NCI-H128 (cell line): Measurements from ENCODE around the gene HOXA5.

ENCODE experiments used
- DNase-seq: peaks from one replicate; lab custom pipeline; 2025; ENCODE audit not compliant: unreplicated experiment; lab: John Stamatoyannopoulos, UW

The HOXA5 gene

DNA sequence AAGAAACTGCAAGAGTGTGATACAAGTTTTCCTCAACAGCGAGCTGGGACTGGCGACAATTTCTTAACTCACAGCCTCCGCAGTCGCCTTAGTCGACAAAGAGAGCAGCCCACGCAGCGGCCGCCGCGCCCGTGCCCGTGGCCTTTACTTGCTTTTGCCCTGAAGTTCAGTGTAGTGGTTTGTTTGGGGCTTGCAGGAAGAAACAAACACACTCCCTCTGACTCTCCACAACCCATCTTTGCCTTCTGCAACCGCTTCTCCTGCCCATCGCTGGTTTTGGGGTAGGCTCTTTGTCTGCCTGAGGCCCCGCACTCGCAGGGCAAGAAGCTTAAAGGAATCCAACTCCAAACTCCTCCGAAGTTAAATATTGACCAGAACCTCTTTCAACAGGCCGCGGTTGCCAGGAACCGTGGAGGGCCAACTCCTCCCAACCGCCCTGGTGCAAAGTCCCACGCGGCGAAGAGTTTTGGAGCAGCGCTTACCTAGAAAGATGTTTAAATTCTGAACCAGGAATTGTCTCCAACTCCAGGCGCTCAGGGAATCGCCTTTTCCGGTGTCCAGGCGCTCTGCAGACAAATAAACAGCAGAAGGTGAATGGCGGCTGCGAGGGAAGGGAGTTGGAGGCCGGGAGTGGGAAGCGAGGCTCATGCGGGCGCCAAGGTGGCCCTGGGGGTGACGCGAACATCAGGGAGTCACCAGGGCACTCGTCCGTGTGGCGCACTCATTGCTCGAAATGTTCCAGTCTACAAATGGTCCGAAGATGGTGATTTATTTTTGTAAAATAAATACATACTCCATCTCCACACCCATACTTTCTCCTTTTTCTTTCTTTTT, 21.2 kb downstream of the HOXA5 start:
- no peak for DNase-seq

DNA sequence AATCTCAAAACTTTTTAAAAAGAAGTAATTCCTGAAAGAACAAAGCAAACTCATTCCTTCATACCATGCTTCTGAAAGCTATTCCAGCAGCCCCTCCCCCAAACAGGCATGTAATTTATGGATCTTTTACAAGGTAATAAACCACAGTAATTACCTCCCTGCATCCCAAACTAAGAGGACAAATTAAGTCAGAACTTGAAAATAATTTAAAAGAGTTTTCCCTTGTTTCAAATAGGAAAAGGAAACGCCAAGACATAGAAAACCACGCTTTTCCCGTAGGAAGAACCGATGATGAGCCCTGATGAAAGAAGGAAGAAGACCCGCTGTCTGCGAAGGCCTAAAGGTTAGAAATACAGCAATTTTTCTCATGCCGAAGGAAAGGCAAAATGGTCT, 21.8 kb downstream of the HOXA5 start:
- DNase-seq, result no peak

DNA sequence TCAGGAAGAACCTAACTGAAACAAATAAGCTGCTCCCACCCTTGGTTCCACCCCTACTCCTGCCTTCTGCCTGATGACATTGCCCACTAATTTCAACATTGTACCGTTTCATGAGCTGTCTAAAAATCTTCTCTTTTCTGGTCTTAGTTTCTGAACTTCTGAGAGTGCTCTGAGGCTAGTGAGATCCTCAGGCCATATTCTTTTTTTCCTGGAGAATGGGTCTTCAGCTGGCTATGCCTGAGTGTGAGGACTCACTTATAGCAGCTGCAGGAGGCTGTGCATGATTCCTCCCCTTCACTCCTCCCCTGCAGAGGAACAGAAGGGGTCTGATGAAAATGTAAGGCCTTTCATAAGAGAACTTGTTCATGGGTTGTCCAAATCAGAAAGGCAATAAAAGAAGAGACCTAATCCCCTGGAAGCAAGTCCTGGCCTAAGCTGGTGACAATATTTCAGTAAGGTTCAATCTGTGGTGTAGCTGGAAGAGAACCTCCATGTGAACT, 24.0 kb downstream of the HOXA5 start:
- no peak for DNase-seq

DNA sequence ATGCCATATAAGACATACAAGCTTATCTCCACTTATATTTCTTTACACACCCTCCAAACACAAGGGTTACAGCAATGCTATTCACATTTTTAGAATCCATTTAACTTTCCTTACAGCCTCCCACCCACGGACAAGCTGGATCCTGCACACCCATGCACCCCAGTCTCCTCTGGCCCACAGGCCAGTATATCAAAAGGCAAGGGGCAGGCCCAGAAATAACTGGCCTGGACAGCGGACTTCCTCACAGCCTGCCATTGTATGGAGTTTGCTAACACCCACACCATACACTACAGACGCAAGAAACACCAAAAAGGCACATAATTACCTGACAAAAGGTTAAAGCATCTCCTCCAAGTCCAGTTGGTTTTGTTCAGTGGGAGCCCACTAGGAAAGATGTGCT, 24.9 kb downstream of the HOXA5 start:
- DNase-seq, result no peak

DNA sequence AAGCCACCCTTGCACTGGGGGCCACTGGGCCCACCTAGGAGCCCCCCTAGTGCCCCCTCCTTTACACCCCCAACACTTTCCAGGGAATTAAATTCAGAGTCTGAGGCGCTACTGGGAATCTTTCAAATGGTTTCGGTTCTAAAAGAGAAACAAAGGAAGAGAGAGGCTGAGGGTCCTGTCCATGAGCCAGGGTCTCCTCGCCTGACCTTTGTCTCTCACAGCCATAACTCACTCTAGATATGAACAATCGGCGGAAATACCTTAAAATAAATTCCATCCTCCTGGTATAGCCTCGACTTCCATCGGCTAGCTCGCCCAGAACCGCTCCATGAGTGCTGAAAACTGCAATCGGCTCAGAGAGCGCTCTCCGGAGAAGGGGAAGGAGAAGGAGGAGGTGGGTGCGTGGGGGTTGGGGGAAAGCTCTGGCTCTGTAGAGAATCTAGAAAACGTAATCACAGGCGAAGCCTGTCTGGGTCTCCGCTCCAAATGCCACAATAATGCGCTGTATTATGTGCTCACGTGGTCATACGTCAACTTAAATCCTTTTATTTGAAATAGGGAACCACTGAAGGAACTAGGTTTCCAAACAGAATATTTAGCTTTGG, 25.5 kb downstream of the HOXA5 start:
- DNase-seq, result no peak

DNA sequence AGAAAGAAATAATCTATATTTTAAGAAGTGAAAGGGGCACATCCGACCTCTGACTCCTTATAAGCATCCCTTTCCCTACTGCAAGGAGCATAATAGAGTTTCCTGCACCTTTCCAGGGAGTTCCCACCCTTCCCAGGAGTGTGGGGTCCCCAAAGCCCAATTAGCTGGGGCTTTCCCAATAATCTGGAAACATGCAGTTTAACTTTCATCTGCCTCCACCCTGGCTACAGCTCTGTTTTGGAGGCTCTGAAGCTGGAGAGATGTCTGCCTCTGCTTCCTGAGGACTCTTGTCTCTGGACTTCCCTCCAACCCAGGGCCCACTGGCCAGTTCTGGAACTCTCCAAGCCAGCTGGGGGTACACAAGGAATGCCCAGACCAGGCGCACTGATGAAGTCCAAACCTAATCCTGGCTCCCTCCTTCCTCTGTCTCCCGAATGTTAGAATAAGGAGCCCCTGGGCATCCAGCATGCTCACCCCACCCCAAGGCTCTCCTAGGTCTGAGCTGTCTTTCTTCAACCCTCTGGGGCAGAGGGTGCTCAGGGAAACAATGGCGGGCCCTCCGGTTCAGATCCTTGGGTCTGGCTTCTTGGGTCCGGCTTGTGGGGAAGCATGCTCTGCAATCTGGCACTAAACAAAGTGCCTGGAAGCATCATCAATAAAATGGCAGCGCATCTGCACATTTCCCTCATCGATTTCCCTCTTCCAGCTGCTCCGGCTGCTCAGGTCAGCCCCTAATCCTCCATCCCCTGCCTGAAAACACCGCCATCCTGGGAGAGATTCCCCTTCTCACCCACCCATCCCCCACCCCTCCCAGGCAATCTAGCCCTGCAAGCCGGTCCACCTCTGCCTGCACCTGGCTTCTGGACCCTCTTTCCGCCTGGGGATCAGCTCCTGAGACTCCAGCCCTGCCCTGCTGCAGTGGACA, 26.3 kb downstream of the HOXA5 start:
- DNase-seq, result no peak

DNA sequence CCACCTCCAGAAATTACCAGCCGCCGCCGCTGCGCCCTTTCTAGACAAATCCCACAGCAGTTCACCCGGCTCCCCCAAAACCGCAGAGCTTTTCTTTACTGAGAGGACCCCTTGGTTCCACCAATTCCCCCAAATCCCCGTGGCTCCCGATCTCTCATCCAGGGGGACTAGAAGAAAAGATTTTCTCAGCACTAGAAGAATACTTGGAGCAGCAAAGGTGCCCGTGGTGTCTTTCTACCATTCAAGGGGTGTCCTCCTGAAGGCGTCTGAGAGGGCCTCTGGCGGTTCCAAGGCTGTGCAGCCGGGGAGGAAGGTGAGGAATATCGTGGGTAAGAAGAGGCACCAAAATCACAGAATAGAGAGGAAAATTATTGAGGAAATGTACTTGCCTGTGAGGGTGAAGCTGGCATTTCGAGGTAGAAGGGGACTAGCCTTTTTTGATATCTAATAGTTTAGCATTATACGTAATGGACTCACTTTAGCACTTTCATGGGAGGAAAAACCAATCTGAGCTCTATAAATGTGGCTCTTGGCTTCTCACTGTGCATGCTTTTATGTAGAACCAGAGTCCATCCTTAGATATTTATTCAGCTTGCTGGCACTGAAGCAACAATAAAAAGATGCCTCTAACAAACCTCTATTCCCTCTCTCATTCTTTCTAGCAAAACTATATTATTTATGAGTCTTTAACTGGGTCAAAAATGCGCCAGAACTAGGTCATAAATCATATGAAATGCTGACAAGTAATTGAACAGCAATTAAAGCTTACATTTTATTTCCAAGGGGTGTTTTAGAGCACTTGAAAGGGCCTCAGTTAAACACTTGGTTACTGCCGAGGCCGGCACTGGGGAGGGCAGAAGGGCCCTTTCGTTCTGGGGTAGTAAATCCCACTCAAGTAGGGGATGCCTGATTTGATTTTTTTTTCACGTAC, 27.2 kb downstream of the HOXA5 start:
- DNase-seq, result no peak

DNA sequence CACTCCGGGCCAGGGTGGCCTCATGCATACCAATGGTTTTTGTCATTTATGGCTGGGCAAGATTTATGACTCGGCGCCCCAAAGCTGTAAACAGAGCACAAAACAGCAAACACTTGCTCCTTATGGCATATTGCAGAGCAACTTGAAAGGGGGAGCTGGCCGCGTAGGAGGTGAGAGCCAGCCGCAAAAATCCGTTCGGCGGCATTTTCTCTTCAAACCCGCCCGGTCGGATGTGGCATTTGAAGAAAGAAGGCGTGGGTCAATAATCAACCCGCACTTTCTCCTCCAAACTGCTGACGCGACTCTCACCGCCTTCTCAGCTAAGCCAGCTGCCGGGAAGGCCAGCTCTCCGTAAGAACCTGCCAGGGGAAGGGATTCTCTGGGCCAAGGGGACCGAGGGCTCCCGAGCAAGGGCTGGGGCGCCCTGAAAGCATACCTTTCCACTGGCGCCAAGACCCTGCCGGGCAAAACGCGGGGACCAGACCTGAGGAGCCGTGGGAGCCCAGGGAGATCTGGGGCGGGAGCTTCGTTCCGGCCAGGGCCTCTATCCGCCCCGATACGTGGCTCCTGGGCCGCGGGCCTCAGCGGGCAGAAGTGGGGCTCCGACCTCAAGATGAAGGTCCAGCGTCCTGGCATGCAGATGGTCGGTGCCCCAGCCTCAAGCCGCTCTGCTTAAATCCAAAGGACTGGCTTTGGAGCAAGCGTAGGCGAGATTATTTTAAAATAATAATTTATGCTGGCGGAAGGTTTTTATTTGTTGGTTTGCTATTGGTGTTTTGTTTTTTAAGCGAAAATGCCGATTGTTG, 28.1 kb downstream of the HOXA5 start:
- DNase-seq, result no peak

DNA sequence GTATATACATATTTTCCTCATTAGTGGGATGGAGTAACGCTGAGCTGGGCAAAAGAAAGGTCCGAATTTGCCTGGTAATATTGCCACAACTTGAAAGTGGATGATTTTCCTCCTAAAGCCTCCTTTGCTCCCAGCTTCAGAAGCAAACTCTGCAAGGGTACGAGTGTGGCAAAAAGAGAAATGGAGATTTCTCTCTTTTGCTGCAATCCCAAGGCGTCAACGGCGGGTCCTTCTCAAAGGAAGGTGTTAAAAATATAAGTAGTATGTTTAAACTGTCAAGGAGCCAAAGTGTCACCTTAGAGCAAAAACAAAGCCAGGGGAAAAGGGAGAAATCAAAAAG, 28.6 kb downstream of the HOXA5 start:
- no peak for DNase-seq

DNA sequence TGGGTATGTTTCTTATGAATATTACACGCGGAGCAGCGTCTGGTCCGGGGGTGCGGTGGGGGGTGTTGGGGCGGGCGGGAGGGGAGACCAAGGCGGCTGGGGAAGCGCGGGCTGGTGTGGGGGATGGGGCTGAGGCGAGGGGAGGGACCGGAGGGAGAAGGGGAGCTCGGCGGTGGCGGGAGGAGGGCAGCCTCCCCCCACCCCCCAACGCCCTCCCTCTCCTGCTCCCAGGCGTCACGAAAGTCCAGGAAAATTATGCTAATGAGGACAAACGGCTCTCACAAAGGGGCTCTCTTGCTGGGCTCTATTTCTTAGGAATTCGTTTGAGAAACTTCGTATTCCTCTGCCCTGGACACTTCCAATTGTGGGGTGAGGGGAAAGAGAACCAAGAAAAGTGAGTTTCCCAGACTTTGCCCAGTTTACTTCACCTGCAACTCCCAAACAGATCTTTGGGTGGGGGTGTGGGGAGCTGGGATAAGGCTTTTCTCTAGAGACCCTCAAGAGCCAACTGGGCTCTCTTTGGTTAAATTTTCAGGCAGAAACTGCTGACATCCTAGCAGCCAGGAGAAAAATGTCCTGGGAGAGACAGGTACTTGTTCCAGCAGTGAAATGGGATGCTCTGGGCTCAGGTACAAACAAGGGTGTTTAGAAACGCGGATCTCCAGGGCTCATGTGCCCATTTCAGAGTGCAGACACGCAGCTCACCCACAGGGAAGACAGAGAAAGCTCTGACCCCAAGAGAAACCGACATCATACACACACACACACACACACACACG, 29.3 kb downstream of the HOXA5 start:
- no peak for DNase-seq

DNA sequence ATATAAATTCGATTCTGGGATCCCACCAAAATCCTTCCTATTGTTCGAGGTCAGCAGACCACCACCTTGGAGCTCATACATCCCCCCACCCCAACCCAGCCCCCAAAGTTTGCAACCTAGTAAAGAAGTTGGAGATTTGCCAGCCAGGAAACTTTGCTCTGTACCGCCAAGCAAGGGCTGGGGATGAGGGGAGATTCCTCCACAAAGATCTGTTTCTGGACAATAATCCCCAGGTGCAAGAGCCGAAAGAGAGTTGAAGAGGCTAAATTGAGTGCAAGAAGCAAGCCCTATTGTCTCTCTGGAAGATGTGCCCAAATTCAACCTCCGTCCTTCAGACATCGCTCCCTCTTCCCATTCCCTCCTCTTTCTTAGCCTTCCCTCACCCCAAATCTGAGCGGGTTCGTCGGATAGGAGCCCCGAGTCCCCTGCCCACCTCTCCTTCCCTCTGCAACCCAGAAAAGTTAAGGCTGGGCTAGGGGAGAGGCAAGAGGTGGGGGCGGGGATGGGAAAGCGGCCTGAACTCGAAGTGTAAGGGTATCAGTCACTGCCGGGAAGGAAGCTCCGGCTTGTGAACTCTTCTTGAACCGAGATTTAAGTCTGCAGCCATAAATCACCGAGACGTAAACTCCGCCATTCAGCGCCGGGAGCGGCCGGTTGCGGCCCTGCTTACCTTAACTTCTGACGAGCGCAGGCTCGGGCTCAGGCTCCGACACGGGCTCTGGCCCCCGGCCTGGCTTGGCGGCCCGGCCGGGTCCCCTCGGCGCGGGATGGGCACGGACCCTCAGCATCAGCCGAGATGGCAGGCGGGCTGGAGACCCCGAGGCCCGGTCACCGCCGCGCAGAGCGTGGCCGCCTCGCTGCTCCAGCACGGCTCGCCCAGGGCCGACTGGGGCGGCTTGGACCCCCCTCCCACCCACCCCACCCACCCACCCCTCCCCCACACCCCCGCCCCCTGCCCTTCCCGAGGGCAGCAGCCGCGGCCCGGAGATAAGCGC, 30.2 kb downstream of the HOXA5 start:
- DNase-seq, result no peak

DNA sequence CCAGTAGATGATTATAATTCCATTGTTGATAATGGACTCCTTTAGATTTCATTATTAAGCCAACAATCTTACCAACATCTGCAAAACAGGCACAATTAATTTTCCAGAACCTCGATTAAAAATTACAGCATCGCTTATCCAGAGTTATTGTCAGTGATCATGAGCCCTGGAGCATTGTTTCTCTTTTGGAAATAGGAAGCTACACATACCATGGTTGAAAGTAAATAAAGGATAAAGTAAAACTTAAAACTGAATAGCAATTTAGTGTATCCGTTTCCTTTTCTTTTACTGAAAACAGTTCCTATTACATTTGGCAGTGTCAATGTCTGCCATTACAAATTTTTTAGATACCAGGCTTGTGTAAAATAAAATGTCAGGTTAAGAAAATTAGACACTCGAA, 31.1 kb downstream of the HOXA5 start:
- no peak for DNase-seq

DNA sequence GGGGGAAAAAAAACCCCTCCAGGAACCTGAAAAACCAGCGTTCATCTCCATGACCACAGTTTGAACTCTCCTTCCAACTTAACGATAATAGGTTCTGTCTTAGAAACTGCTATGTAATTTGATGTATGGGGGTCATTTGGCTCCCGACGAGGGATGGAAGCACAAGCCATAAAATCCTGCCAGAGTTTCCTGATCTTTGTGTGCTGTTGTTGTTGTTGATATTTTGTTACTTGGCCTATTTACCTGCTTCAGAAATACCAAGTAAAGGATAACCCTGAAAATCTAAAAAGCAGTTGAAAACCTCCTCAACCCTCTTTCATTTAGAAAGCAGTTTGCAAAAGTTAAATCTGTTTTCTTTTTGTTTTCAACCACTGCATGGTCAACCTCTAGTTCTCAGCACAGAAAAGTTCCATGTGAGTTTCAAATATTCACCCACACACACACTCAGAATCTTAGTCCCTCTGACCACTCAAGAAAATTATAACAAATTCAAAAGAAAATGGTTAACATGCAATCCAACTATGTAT, 31.7 kb downstream of the HOXA5 start:
- no peak for DNase-seq

DNA sequence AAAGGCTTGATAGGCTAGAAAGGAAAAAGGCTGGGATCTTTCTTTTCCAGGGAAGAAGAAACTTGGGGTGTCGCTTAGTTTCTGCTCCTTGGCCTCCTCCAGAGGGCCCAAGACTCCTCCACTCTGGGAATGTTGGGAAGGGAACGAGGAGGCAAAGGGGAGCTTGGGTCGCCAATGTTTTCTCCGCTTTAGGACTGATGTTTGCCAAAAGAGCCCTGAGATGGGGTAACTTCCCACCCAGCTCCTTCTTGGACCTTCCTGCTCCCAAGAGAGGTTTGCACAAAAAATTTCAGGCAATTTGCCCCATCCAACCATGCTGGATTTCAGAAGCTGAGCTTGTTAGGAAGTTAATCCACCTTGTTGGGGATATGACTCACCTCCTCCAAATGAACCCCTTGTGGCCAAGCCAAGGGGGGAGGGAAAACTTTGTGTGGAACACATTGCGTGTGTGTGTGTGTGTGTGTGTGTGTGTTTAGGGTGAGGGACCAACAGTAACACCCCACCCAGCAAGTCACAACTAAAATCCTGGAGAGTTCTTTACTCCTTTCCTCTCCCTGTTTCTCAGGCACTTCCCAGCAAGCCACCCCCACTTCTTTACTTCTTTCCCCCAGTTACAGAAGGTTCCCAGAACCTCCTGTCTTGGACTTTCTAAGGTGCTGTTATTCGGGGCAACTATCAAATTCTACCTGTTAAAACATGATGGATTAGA, 32.3 kb downstream of the HOXA5 start:
- DNase-seq, result no peak

DNA sequence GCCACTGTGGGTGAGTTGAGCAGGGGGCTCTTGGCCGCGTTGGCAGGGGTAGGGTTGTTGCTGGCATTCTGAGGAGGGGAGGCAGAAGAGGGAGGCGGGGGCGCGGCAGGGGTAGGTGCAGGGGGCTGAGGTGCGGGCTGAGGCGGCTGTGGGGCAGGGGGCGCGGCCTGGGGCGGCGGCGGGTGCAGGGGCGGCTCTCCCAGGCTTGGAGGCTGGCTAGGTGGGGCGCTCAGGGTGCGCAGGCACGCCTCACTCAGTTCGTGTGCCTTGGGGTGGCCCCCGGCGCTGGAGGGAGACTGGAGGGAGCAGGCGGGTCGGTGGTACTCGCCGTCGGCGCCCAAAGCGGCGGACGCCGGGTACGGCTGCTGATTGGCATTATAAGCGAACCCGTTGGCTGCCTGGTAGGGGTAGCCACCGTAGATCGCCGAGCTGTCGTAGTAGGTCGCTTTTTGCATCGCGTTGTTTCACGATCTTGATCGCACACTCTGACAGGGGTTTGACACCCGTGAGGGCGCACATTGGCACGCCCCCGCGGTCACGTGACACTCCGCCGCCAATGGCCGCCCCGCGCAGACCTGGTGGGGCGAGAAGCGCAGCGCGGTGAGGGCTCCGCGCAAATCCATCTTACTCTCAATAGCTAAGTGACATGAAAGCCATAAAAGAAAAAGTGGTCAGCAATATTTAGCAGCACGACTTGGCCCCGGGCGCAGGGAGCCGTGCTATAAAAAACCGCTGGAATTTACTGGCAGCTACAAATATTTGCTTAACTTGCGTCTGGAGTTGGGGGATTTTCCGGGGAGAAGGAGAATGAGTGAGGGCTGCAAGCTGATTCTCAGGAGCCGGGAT, 33.1 kb downstream of the HOXA5 start:
- no peak for DNase-seq
